SK-N-SH (cell line): ENCODE data around the gene ITGA2B.

Experiments
- EP300 ChIP-seq, 2 experiments: IDR thresholded peaks; 2 replicates each; pipeline versions ENCODE4 v1.4.0 to v1.6.1; 2012; ENCODE audit warnings: borderline replicate concordance in 1 of 2, low read depth in 1 of 2, low read length in 1 of 2
- GABPA ChIP-seq: IDR thresholded peaks from 2 replicates; pipeline ENCODE4 v1.4.0; 2012; ENCODE audit warnings: low read depth, mild to moderate bottlenecking
- JUND ChIP-seq: IDR thresholded peaks from 2 replicates; pipeline ENCODE4 v1.4.0; 2012
- MEF2A ChIP-seq: IDR thresholded peaks from 2 replicates; pipeline ENCODE4 v1.4.0; 2012; ENCODE audit warnings: low read depth, borderline replicate concordance
- MXI1 ChIP-seq: IDR thresholded peaks from 2 replicates; pipeline ENCODE4 v1.6.1; 2012; ENCODE audit warnings: mild to moderate bottlenecking, low read depth, low read length, improper control_type of control experiment
- POLR2AphosphoS5 ChIP-seq: IDR thresholded peaks from 2 replicates; pipeline ENCODE4 v1.6.1; 2012; ENCODE audit warnings: low read depth, low read length
- TF ChIP-seq, protein P1 (sequence below): fragments of 200-600 bp; sonication (generic); IDR thresholded peaks from 2 replicates; pipeline ENCODE4 v1.6.1; 2017; ENCODE audit warnings: antibody characterized with exemption, mild to moderate bottlenecking, moderate library complexity
- TF ChIP-seq, protein P2 (sequence below): IDR thresholded peaks from 2 replicates; pipeline ENCODE4 v1.4.0; 2012; ENCODE audit warnings: low read depth
- TF ChIP-seq, protein P3 (sequence below): IDR thresholded peaks from 2 replicates; pipeline ENCODE4 v1.6.1; 2012; ENCODE audit warnings: mild to moderate bottlenecking, low read depth, low read length, moderate library complexity

DNA sequence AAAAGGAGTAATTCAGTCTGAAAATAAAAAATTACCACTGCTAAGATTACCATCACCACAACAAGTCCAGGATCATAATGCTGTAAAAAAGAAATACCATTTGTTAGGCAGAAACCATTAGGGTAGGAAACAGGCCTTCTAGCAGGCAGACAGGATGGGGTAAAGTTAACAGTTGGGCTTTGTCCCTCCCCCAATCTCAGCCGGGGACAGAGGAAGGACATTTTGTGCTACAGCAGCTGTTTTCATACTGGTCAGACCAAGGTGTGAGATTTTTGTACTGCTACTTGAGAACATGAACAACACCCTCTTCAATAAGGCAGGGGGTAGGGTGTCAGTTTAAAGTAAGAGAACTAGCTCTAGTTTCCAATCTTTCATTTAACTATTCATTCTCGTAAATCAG, 49.2 kb upstream of the ITGA2B start:
- TF ChIP-seq EP300 (IDR thresholded peaks at IDR 0.05; ENCODE audit: borderline replicate concordance in 1 of 2, low read depth in 1 of 2, low read length in 1 of 2) (no peak), GABPA (no peak), POLR2AphosphoS5 (no peak), MXI1 (no peak), MEF2A (no peak), JUND (no peak)
- TF ChIP-seq, protein P1, sequence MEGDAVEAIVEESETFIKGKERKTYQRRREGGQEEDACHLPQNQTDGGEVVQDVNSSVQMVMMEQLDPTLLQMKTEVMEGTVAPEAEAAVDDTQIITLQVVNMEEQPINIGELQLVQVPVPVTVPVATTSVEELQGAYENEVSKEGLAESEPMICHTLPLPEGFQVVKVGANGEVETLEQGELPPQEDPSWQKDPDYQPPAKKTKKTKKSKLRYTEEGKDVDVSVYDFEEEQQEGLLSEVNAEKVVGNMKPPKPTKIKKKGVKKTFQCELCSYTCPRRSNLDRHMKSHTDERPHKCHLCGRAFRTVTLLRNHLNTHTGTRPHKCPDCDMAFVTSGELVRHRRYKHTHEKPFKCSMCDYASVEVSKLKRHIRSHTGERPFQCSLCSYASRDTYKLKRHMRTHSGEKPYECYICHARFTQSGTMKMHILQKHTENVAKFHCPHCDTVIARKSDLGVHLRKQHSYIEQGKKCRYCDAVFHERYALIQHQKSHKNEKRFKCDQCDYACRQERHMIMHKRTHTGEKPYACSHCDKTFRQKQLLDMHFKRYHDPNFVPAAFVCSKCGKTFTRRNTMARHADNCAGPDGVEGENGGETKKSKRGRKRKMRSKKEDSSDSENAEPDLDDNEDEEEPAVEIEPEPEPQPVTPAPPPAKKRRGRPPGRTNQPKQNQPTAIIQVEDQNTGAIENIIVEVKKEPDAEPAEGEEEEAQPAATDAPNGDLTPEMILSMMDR, result no peak
- TF ChIP-seq, protein P2, sequence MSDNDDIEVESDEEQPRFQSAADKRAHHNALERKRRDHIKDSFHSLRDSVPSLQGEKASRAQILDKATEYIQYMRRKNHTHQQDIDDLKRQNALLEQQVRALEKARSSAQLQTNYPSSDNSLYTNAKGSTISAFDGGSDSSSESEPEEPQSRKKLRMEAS, result no peak
- TF ChIP-seq, protein P3, sequence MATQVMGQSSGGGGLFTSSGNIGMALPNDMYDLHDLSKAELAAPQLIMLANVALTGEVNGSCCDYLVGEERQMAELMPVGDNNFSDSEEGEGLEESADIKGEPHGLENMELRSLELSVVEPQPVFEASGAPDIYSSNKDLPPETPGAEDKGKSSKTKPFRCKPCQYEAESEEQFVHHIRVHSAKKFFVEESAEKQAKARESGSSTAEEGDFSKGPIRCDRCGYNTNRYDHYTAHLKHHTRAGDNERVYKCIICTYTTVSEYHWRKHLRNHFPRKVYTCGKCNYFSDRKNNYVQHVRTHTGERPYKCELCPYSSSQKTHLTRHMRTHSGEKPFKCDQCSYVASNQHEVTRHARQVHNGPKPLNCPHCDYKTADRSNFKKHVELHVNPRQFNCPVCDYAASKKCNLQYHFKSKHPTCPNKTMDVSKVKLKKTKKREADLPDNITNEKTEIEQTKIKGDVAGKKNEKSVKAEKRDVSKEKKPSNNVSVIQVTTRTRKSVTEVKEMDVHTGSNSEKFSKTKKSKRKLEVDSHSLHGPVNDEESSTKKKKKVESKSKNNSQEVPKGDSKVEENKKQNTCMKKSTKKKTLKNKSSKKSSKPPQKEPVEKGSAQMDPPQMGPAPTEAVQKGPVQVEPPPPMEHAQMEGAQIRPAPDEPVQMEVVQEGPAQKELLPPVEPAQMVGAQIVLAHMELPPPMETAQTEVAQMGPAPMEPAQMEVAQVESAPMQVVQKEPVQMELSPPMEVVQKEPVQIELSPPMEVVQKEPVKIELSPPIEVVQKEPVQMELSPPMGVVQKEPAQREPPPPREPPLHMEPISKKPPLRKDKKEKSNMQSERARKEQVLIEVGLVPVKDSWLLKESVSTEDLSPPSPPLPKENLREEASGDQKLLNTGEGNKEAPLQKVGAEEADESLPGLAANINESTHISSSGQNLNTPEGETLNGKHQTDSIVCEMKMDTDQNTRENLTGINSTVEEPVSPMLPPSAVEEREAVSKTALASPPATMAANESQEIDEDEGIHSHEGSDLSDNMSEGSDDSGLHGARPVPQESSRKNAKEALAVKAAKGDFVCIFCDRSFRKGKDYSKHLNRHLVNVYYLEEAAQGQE, result no peak
